SK-N-MC (cell line): Measurements from ENCODE around the gene NR0B2.

Experiments used
- EZH2 ChIP-seq: fragments of 200-600 bp; sonication (generic); IDR thresholded peaks from one replicate; pipeline ENCODE4 v1.6.1; 2017; ENCODE audit warnings: antibody characterized with exemption
- POLR2AphosphoS5 ChIP-seq: IDR thresholded peaks from 2 replicates; pipeline ENCODE4 v1.6.1; 2012; ENCODE audit warnings: mild to moderate bottlenecking, low read depth, low read length, borderline replicate concordance

DNA sequence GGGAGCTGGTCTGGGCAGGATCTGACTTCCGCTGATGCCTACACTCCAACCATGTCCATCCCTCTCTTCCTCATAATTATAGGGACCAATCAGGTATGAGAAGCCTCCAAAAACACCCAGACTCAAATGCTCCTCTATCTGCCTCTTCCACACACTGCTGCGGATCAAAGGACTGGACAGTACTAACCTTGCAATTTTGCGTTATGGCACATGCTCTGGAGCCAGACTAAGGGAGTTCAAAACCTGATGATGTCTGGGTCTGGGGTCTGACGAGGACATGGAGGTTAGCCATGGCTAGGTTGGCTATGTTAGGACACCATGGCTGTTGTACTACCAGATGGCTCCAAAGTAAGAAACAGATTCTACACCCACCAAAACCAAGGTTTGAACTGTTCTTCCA, 34.0 kb downstream of the NR0B2 start:
- TF ChIP-seq EZH2 = no peak
- TF ChIP-seq POLR2AphosphoS5 = no peak
